C4-2B (cell line): Measurements from ENCODE around the gene PAQR5.

ENCODE experiments used
- H3K27ac ChIP-seq: fragments of 450-650 bp; 2 replicates; pipeline ENCODE4 v1.5.1; 2017
- ZFX ChIP-seq: fragments of 450-650 bp; IDR thresholded peaks from 2 replicates; pipeline ENCODE4 v1.6.1; 2017
- TF ChIP-seq, protein P1 (sequence below): fragments of 450-650 bp; conservative IDR thresholded peaks from 2 replicates; pipeline ENCODE4 v1.5.1; 2017; ENCODE audit warnings: mild to moderate bottlenecking

Gene PAQR5

DNA sequence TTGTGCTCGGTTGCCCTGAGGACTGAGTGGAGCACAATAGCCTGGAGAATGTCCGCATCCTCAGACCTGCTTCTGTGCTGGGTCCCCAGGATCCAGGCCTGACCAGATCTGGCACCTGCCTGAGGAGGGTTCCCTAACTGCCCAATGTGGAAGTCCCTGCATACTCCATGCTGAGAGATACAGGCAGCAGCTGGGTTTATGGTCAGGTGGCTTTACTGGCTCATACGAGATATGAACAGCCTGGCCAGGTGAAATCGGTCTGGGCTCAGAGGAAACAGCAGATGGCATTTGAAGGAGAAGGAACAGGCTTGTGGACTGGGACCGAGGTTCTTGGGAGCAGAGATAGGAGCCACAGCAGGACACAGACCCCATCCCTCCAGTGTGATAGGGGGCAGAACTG, 97.3 kb downstream of the PAQR5 start:
- no peak for TF ChIP-seq ZFX
- TF ChIP-seq, protein P1, sequence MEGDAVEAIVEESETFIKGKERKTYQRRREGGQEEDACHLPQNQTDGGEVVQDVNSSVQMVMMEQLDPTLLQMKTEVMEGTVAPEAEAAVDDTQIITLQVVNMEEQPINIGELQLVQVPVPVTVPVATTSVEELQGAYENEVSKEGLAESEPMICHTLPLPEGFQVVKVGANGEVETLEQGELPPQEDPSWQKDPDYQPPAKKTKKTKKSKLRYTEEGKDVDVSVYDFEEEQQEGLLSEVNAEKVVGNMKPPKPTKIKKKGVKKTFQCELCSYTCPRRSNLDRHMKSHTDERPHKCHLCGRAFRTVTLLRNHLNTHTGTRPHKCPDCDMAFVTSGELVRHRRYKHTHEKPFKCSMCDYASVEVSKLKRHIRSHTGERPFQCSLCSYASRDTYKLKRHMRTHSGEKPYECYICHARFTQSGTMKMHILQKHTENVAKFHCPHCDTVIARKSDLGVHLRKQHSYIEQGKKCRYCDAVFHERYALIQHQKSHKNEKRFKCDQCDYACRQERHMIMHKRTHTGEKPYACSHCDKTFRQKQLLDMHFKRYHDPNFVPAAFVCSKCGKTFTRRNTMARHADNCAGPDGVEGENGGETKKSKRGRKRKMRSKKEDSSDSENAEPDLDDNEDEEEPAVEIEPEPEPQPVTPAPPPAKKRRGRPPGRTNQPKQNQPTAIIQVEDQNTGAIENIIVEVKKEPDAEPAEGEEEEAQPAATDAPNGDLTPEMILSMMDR, result no peak
- no peak overlapping the region for H3K27ac ChIP-seq

DNA sequence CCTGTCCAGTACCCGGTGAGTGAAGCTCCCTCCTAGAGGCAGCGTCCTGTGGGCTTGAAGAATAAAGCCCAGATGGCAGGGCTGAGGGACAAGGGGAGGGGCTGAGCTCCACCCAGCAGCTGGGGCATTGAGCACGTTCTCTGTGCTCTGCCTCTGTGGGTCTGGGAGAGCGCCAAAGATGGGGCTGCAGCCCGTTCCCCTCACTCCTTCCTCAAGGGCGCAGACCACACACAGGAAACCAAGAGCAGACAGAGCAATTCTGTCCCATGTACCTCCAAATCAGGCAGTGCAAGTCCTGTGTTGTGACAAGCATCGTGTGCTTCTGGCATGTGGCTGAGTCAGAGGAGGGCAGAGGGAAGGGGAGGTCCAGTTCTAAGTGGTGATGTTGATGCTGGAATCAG, 99.8 kb downstream of the PAQR5 start:
- H3K27ac ChIP-seq, result no peak overlapping the region
- TF ChIP-seq ZFX, result no peak
- TF ChIP-seq, protein P1, result no peak

DNA sequence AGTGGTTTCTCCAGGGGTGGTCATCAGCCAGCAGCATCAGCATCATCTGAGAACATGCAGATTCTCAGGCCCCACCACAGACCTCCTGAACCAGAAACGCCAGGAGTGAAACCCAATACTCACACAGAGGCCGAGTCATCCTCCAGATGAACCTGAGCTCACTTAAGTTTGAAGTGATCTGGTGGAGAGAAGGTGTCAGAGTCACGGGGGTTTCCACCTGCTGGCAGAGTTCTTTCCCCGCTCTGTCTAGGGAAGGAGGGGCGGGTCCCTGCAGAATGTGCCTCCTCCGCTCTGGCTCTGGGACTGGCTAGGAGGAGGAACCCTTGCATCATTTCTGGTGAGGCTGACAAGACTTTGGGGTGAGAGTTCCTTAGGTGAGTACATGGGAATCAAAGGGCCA, 102.1 kb downstream of the PAQR5 start:
- no peak overlapping the region for H3K27ac ChIP-seq
- TF ChIP-seq ZFX, result no peak
- TF ChIP-seq, protein P1, result no peak

DNA sequence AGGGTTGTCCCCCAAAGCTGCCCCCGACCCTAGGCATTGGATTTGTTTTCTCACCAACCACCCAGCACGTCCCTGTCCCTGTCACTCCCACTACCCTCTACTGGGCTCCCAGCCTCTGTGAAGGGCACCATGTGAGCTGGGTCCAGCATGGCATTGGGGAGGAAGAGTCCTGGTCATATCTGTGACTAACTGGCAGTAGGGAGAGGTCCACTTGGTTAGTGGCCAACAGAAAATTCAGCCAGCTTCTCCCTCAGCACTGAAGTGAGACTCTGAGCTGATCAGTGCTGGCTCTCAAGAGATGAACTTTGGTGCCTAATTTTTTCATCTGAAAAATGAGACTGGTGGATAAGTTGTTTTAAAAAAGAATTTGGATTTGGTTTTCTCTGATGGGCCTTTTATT, 104.1 kb downstream of the PAQR5 start:
- TF ChIP-seq, protein P1, result no peak
- no peak for TF ChIP-seq ZFX
- H3K27ac ChIP-seq, result no peak overlapping the region

DNA sequence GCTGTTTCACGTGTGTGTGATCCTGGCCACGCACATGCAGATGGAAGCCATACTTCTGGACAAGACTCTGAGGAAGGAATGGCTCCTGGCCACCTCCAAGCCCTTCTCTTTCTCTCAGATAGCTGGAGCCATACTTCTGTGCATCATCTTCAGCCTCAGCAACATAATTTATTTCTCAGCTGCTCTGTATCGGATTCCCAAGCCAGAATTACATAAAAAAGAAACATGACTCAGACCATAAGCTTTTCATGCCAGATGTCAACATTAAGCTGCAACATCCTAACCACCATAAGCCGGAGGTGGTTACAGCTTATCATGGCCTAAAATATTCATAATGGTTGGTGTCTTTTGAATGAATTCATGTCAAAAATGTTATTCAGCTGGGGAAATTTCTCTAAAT, 104.9 kb downstream of the PAQR5 start:
- H3K27ac ChIP-seq, result no peak overlapping the region

DNA sequence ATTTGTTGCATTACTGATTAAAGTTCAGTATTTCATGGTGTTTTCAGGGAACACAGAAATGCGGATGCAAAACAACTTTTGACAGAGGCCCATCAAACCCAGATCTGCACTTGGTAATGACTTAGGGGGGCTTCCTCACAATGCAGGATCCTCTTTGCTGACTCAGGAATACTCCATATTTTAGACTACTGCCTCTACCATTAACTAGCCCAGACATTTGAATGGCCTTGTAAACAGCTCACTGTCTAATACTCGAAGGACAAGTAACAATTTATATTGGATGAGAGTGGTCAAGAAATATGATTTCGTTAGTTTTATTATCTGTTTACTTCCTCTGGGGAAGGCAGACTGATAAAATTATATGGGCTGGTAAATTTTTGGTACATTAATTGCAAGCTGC, 106.4 kb downstream of the PAQR5 start:
- TF ChIP-seq ZFX, result no peak
- TF ChIP-seq, protein P1, result no peak
- no peak overlapping the region for H3K27ac ChIP-seq

More for the DNA sequence above, 104.9 kb downstream of the PAQR5 start:
- TF ChIP-seq, protein P1, result no peak
- TF ChIP-seq ZFX, result no peak

DNA sequence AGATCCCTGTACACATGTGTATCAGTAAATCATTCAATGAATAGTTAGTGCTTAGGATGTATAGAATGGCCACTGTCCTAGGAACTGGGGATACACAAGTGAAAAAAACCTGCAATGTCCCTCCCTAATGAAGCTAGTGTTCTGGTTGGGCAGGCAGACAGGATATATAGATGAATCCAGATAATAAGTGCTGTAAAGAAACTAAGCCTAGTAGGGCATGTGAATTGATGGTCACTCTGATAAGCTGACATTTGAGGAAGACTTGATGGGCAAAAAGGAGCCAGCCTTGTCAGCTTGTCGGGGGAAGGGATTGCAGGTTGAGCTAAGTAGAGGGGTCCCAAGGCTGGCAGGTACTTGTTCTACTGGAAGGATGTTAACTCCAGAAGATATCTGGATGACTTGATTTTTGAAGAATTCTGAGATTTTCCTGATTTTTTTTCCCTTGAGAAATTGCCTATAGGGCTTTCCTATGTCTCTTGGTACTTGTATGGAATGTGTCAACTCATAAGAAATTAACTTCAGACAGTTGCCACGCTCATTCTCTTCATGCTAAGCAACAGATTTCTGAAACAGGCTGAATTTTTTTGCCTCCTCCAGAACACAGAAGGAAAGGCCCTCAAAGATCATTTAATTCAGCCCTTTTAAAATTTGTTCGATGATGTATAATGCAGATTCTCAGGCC, 109.1 kb downstream of the PAQR5 start:
- H3K27ac ChIP-seq, result no peak overlapping the region
- TF ChIP-seq, protein P1, result no peak
- no peak for TF ChIP-seq ZFX
